Measurements from ENCODE around the gene METRNL.
"Not testable (repeated sequence)": the region's sequence is repeated elsewhere in the genome, so short reads cannot be mapped to it uniquely, and the experiment has no call there.

The METRNL gene

GRCh38 chr17:83118071-83118841, 38.8 kb downstream of the METRNL start:
- DNase-seq = peak; percentile 78
- Histone ChIP-seq H3K9me3 (ENCODE audit: severe bottlenecking) (no peaks in the 10 kb centered on the region), H3K27me3 (ENCODE audit: insufficient read depth, low read depth, severe bottlenecking) (no peaks in the 10 kb centered on the region), H3K4me3 (ENCODE audit: low read depth, low read length) (peak overlapping the region; percentile 35), H3K27ac (peak overlapping the region; percentile 71), H3K36me3 (no peaks in the 10 kb centered on the region)
- no peak for TF ChIP-seq CTCF (IDR thresholded peaks at IDR 0.05; ENCODE audit: low read depth, low read length)

DNA sequence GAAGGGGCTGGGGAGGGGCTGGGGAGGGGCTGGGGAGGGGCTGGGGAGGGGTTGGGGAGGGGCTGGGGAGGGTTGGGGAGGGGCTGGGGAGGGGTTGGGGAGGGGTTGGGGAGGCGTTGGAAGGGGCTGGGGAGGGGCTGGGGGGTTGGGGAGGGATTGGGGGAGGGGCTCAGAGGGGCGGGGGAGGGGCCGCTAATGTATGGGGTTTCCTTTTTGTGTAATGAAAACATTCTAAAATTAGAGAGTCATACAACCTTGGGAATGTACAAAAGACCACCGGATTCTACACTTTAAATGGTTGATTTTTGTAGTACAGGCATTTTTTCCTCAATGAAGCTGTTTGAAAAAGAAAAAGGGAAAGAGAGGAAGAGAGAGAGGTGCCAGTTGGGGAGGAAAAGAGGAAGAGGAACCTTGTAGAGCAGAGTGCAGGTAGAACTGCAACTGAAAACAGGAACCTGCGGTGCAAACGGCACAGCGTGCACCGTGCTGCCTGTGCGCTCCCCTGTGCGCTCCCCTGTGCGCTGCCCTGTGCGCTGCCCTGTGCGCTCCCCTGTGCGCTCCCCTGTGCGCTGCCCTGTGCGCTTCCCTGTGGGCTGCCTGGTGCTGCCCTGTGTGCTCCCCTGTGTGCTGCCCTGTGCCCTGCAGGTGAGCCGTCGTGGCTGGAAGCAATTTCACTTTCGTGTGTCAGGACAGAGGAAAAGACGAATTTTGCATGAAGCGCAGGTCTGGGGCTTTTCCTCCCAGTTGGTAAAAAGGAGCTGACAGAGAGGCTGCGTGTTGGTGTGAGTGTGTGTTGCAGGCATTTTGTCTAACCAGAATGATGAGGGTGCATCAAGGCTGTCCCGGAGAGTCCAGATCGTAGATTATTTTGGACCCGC, 40.8 kb downstream of the METRNL start:
- Histone ChIP-seq H3K27me3 (ENCODE audit: insufficient read depth, low read depth, severe bottlenecking) (no peaks in the 10 kb centered on the region), H3K9me3 (ENCODE audit: severe bottlenecking) (no peaks in the 10 kb centered on the region), H3K4me3 (ENCODE audit: low read depth, low read length) (no peak overlapping the region), H3K27ac (no peak overlapping the region), H3K36me3 (no peaks in the 10 kb centered on the region)
- DNase-seq = no peak
- TF ChIP-seq CTCF (IDR thresholded peaks at IDR 0.05; ENCODE audit: low read depth, low read length) = no peak

DNA sequence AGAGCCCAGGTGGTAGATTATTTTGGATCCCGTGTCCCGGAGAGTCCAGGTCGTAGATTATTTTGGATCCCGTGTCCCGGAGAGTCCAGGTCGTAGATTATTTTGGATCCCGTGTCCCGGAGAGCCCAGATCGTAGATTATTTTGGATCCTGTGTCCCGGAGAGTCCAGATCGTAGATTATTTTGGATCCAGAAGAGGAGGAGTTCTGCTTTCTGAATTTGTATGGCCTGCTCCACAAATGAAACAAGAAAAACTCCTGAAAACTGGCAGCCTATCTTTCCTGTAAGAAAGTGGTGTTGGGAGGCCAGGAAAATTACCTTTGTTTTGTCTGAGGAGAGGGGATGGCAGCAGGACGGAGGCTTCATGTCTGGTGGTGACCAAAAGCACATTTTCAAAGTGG, 42.1 kb downstream of the METRNL start:
- not testable (repeated sequence) for H3K4me3 ChIP-seq (ENCODE audit: low read depth, low read length); H3K27ac ChIP-seq; DNase-seq; H3K36me3 ChIP-seq; H3K9me3 ChIP-seq (ENCODE audit: severe bottlenecking); H3K27me3 ChIP-seq (ENCODE audit: insufficient read depth, low read depth, severe bottlenecking)

DNA sequence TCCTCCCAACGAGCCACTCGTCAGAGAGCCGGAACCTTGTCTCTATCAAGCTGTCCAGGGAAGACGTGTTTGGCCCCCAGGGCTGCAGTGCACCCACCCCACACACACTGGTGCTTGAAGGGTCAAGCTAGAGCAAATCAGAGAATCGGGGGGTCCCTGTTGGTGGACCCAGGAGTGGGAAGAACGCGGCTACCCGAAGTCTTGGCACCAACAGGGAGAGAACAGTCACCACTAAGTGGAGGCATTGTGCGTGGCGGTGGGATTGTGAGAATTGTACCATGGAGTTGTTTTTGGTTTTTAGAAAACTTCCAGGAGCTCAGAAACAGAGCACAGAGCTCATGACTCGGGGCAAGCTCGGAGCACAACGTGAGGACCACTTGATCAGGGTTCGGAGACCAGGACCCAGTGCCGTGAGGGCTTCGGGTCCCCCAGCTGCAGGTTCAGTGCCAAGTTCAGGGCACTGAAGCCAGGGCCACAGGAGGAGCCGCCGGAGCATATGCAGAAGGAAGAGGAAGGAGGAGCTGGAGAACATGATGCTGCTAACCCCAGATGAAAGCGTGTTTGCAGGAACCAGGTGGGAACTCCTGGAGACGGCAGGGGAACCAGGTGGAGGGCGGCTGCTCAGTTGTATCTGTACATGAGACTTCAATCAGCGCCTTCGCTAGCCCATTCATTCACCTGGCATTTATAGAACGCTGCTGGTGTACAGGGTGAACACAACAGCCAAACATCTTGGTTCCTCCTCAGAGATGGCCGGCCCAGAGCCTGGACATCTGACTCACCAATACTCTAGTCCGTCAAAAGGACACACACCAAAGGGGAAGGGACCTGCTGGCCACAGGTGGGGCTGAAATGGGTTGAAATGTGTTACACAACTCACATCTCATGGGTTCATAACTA, 42.8 kb downstream of the METRNL start:
- no peak for TF ChIP-seq CTCF (IDR thresholded peaks at IDR 0.05; ENCODE audit: low read depth, low read length)
- Histone ChIP-seq H3K9me3 (ENCODE audit: severe bottlenecking) (no peaks in the 10 kb centered on the region), H3K36me3 (no peaks in the 10 kb centered on the region), H3K27me3 (ENCODE audit: insufficient read depth, low read depth, severe bottlenecking) (no peaks in the 10 kb centered on the region), H3K27ac (no peak overlapping the region), H3K4me3 (ENCODE audit: low read depth, low read length) (no peak overlapping the region)
- DNase-seq = no peak

DNA sequence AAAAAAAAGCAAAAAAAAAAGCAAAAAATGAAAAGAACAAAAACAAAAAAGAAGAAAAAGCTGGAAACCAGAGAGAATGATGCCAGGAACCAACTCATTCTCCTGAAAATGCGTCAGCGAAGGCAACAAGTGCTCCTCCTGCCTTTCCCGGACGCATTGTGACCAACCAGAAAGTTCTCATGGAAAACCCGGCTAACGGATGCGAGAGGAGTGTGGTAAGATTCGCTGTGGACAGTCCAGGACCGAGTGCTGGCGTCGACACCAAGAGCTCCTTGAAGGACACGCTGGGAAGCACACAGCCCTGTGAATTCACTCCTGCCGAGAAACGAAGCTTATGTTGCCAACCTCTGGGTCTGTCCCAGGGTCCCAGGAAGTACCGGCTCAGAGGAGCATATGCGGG, 43.4 kb downstream of the METRNL start:
- Histone ChIP-seq H3K9me3 (ENCODE audit: severe bottlenecking) (no peaks in the 10 kb centered on the region), H3K4me3 (ENCODE audit: low read depth, low read length) (no peak overlapping the region), H3K27me3 (ENCODE audit: insufficient read depth, low read depth, severe bottlenecking) (no peaks in the 10 kb centered on the region), H3K36me3 (no peaks in the 10 kb centered on the region), H3K27ac (no peak overlapping the region)
- DNase-seq = no peak
- no peak for TF ChIP-seq CTCF (IDR thresholded peaks at IDR 0.05; ENCODE audit: low read depth, low read length)
